ENCODE measurements around the gene SMNDC1.

- no peak for TF ChIP-seq CTCF (IDR thresholded peaks at IDR 0.05; ENCODE audit: borderline replicate concordance, extremely low read depth, low read length, poor library complexity, severe bottlenecking)
- TF ChIP-seq EZH2 (IDR thresholded peaks at IDR 0.05; ENCODE audit: borderline replicate concordance, low read depth, low read length, severe bottlenecking): no peak
Measured at GRCh38 chr10:110345286-110345685, 40.6 kb upstream of the SMNDC1 start.
